ENCODE data around the gene PRELID3B. TPM values are rescaled to one million over a fixed set of nuclear protein-coding genes. Genes with fewer than 3 reads are reported as not detected.

PRELID3B gene
- total RNA-seq, 6 donors from 2014 or later = 5.2 to 77.1 (median 46.0) TPM

GRCh38 chr20:58985656-58986055 lies 56.9 kb downstream of the PRELID3B start:
- H3K27ac ChIP-seq = no peak overlapping the region

DNA sequence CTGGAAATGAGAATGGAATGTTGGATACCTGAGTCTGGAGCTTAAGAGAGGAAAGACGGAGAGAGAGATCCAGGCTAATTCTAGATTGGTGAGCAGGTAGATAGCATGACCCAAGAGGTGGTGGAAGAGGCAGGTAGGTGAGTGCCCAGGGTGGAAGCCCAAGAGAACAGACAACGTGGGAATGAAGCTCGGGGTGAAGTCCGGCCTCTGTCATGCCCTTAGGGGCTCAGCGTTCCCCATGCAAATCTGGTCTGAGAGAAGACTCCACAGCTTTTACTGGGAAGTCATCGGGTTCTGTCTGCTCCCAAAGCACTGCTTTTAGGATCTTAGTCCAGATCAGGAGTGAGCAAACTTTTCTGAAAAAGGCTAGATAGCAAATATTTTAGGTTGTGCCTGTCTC lies 57.9 kb downstream of the PRELID3B start:
- WGBS, 2 donors = 83 to 88% methylated on average over 6 of the region's 6 CpGs
- ATAC-seq (ENCODE audit: low FRiP score in 2 of 2) = no peak
- Histone ChIP-seq H3K27me3 (no peaks in the 10 kb centered on the region), H3K9me3 (no peaks in the 10 kb centered on the region), H3K27ac (no peak overlapping the region), H3K4me1 (peaks cover 25 to 29% (median 28%) of the 10 kb centered on the region in 4 donors), H3K4me3 (no peak overlapping the region), H3K36me3 (peaks cover 17 to 41% (median 31%) of the 10 kb centered on the region in 4 donors)
- no peak for DNase-seq
- TF ChIP-seq EP300 (IDR thresholded peaks at IDR 0.05) (no peak), POLR2AphosphoS5 (IDR thresholded peaks at IDR 0.05) (no peak), CTCF (IDR thresholded peaks at IDR 0.05) (no peak), POLR2A (IDR thresholded peaks at IDR 0.05) (no peak)

More at GRCh38 chr20:58985656-58986055, 56.9 kb downstream of the PRELID3B start:
- Histone ChIP-seq H3K36me3 (peaks cover 18 to 50% (median 40%) of the 10 kb centered on the region in 4 donors), H3K9me3 (no peaks in the 10 kb centered on the region), H3K27me3 (no peaks in the 10 kb centered on the region), H3K4me3 (no peak overlapping the region), H3K4me1 (peaks cover 23 to 29% (median 25%) of the 10 kb centered on the region in 4 donors)
- DNase-seq (no peak), ATAC-seq (ENCODE audit: low FRiP score in 2 of 2) (peak in 1 of 2 donors; percentile 72)
- TF ChIP-seq EP300 (IDR thresholded peaks at IDR 0.05) (no peak), POLR2A (IDR thresholded peaks at IDR 0.05) (no peak), POLR2AphosphoS5 (IDR thresholded peaks at IDR 0.05) (no peak)
- WGBS, 2 donors = 67 to 68% methylated on average over 5 of the region's 5 CpGs

Other genes starting within 250 kb of the PRELID3B start
- 1 to 10 TPM in 1 of 6 donors, under 1 TPM in 4, not detected in 1; 0.30 to 2.1 (median 0.54) TPM for gene GNAS-AS1, start 191.9 kb downstream of the PRELID3B start, total RNA-seq
- gene GNAS, start 190.1 kb downstream of the PRELID3B start, total RNA-seq = 100 to 1,000 TPM; 520 to 910 (median 811) TPM
- gene NELFCD, start 61.5 kb downstream of the PRELID3B start, total RNA-seq = 10 to 100 TPM; 42.3 to 99.5 (median 48.7) TPM
- 100 to 1,000 TPM; 196 to 503 (median 397) TPM for gene CTSZ, start 35.5 kb downstream of the PRELID3B start, total RNA-seq
- 1 to 10 TPM; 1.5 to 9.3 (median 2.6) TPM for gene TUBB1, start 23.4 kb downstream of the PRELID3B start, total RNA-seq
- gene ATP5F1E, start 10.5 kb downstream of the PRELID3B start, total RNA-seq = 10 to 100 TPM; 18.9 to 75.0 (median 32.3) TPM
- 1 to 10 TPM in 5 of 6 donors, under 1 TPM in 1; 0.98 to 6.2 (median 2.8) TPM for gene ZNF831, start 121.0 kb upstream of the PRELID3B start, total RNA-seq

Data from upper lobe of left lung (tissue), 6 donors.